Activated CD4-positive, alpha-beta memory T cell treated with anti-CD3 and anti-CD28 coated beads for 36 hours (primary cell): ENCODE measurements around the gene NFKBIL1. TPM values are rescaled to one million over a fixed set of nuclear protein-coding genes. Genes with fewer than 3 reads are reported as not detected.
"Not testable (repeated sequence)": the region's sequence is repeated elsewhere in the genome, so short reads cannot be mapped to it uniquely, and the experiment has no call there.

ENCODE experiments used
- CTCF ChIA-PET: fragments of 350-600 bp; sonication (Branson Sonifier 250); formaldehyde crosslinking; loops from one replicate; lab custom pipeline; 2021; ENCODE audit warnings: antibody characterized with exemption, inconsistent platforms; lab: Charles Lee
- POLR2A ChIA-PET: fragments of 350-600 bp; sonication (Branson Sonifier 250); formaldehyde crosslinking; loops from one replicate; lab custom pipeline; 2021; ENCODE audit warnings: antibody characterized with exemption; lab: Charles Lee
- DNase-seq: peaks from one replicate; pipeline ENCODE4 v3.0.0-alpha.2; 2020
- H3K27ac Mint-ChIP-seq: one replicate; pipeline ENCODE4 v1.8.0; 2021; ENCODE audit warnings: mixed read lengths
- H3K27me3 Mint-ChIP-seq: one replicate; pipeline ENCODE4 v1.8.0; 2021; ENCODE audit warnings: mixed read lengths
- H3K36me3 Mint-ChIP-seq: one replicate; pipeline ENCODE4 v1.8.0; 2021; ENCODE audit warnings: mixed read lengths
- H3K4me1 Mint-ChIP-seq: one replicate; pipeline ENCODE4 v1.8.0; 2021; ENCODE audit warnings: low read depth, mixed read lengths
- H3K4me3 Mint-ChIP-seq: one replicate; pipeline ENCODE4 v1.8.0; 2021; ENCODE audit warnings: mild to moderate bottlenecking, mixed read lengths
- H3K9me3 Mint-ChIP-seq: one replicate; pipeline ENCODE4 v1.8.0; 2021; ENCODE audit warnings: mixed read lengths
- intact Hi-C: fragments of 100-400 bp; cut with micrococcal nuclease; formaldehyde crosslinking; loops from one replicate; pipeline ENCODE4 v1.15.1; 2023
- total RNA-seq, 2 experiments: library from RNA; stranded (reverse); gene quantifications; one replicate each; pipeline ENCODE4 v1.2.3, GENCODE V29; 2021

Gene NFKBIL1
- 10 to 100 TPM; 18.5 to 21.5 TPM for total RNA-seq

DNA sequence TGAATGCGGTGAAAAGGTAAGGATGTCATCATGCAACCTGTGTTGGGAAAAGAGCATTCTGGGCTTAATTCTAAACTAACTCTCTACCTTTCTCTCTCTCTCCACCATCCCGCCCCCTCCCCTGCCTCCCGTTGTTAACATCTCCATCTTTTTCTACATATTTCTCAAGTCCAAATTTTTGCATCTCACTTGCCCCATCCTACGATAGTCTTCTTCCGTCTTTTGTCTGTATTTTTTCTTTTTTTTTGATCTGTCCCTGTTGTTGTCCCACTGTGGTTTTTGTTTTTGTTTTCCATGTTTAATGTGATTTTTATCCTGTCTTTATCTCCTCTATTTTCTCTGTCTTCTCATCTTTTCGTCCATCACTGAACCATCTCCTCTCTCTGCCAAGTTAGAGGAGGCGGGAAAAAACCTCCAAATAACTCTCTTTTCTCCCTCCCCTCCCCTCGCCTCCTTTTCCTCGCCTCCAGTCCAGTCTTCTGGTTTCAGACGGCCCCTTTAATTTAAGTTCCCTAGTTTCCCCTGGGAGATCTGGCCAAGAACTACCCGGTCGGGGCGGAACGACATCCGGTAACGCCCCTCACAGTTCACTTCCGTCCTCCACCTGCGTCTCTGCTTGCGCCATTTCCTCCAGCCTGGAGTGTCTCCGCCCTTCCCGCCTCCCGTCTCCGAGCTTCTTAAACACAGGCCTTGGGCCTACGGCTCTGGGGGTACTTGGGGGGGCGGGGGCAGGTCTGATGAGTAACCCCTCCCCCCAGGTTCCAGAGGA, at the start of gene NFKBIL1:
Gene NFKBIL1, plus strand, starts transcription at position 651 of the 769 bp plus-strand sequence. Its CDS starts 87 bp downstream, at position 738.
- ChIA-PET CTCF (interaction anchor here (0.6 to 29.2 kb wide), 8 partner anchors 8 to 142 kb away, joined by 3 to 1658 read pairs (median 5); partner anchors contain the start of genes LST1, LTA, LTB and NCR3), POLR2A (interaction anchor here (1.0 to 9.0 kb wide), 5 partner anchors 32 to 84 kb away, joined by 3 to 125 read pairs (median 4); partner anchors contain the start of genes LTB and TNF)
- DNase-seq, result peak; percentile 96
- no peaks in the 10 kb centered on the region for H3K9me3 Mint-ChIP-seq
- intact Hi-C loops, result loop anchor here (1.0 to 5.0 kb wide), 9 partner anchors 25 to 284 kb away; partner anchors contain the start of genes BAG6, CLIC1, LTA and PRRC2A
- peak within 1 kb of the TSS; percentile 89 for H3K27ac Mint-ChIP-seq
- peak within 1 kb of the TSS; percentile 76 for H3K4me3 Mint-ChIP-seq
- H3K36me3 Mint-ChIP-seq, result peaks cover 13% of the 10 kb centered on the region
- H3K27me3 Mint-ChIP-seq, result no peaks in the 10 kb centered on the region
- H3K4me1 Mint-ChIP-seq, result peaks cover 44% of the 10 kb centered on the region

DNA sequence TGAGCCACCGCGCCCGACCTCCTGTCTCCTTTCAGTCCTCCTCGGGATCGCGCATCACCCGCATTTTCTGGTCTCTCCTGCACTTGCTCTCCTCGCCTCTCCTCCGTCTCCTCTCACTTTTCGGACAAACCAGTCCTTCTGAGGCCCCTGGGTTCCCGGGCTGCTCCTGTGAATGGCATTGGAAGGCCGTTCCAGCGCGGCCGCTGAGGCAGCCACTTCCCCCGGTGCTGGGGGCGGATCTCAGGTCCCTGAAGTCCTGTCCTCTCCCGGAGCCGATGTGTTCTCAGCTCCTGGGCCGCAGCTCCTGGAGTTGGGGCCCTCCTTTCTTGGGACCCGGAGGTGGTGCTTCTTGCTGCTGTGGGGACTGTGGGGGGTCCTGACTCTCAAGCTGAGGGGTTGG, 48.7 kb upstream of the NFKBIL1 start:
- Mint-ChIP-seq H3K4me1 (peaks cover 62% of the 10 kb centered on the region), H3K4me3 (peak overlapping the region; percentile 85), H3K27ac (peak overlapping the region; percentile 18), H3K27me3 (no peaks in the 10 kb centered on the region), H3K36me3 (peaks cover 2% of the 10 kb centered on the region), H3K9me3 (no peaks in the 10 kb centered on the region)
- ChIA-PET POLR2A (interaction anchor here (2.9 kb wide), 1 partner anchor 42 kb away, joined by 17 read pairs; the partner anchor contains the start of gene DDX39B), CTCF (interaction anchor here (7.0 kb wide), 1 partner anchor 99 kb away, joined by 49 read pairs; no protein-coding TSS in a partner anchor)
- DNase-seq, result no peak
- intact Hi-C loops, result loop anchor here (5.0 to 10.0 kb wide), 2 partner anchors 294 to 881 kb away; partner anchors contain the start of genes MRPS18B and PPP1R10

GRCh38 chr6:31499648-31500047, 47.8 kb upstream of the NFKBIL1 start:
- Mint-ChIP-seq H3K4me1 (peaks cover 65% of the 10 kb centered on the region), H3K4me3 (peak overlapping the region; percentile 85)
- DNase-seq, CTCF ChIA-PET, H3K27ac Mint-ChIP-seq, H3K27me3 Mint-ChIP-seq, POLR2A ChIA-PET, H3K36me3 Mint-ChIP-seq, H3K9me3 Mint-ChIP-seq: not testable (repeated sequence)
- intact Hi-C loops, result loop anchor here (5.0 to 10.0 kb wide), 2 partner anchors 295 to 882 kb away; partner anchors contain the start of genes MRPS18B and PPP1R10

DNA sequence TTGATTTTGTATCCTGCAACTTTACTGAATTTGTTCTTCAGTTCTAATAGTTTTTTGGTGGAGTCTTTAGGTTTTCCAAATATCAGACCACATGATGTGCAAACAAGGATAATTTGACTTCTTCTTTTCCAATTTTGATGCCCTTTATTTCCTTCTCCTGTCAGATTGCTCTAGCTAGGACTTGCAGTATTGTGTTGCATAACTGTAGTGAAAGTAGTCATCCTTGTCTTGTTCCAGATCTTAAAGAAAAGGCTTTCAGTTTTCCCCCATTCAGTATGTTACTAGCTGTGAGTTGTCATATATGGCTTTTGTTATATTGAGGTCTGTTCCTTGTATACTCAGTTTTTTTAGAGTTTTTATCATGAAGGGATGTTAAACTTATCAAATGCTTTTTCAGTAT, 44.8 kb upstream of the NFKBIL1 start:
- POLR2A ChIA-PET, result no interaction called here
- no peak overlapping the region for H3K27ac Mint-ChIP-seq
- no peaks in the 10 kb centered on the region for H3K27me3 Mint-ChIP-seq
- H3K4me3 Mint-ChIP-seq, result no peak overlapping the region
- intact Hi-C loops, result no loop called here
- H3K4me1 Mint-ChIP-seq, result peaks cover 51% of the 10 kb centered on the region
- H3K9me3 Mint-ChIP-seq, result no peaks in the 10 kb centered on the region
- H3K36me3 Mint-ChIP-seq, result peaks cover 17% of the 10 kb centered on the region
- CTCF ChIA-PET, result interaction anchor here (0.6 to 1.3 kb wide), 3 partner anchors 9 to 49 kb away, joined by 3 read pairs; no protein-coding TSS in a partner anchor
- no peak for DNase-seq

GRCh38 chr6:31509036-31509435, 38.4 kb upstream of the NFKBIL1 start:
- H3K4me3 Mint-ChIP-seq, H3K9me3 Mint-ChIP-seq, H3K27ac Mint-ChIP-seq, POLR2A ChIA-PET, H3K27me3 Mint-ChIP-seq, DNase-seq, CTCF ChIA-PET, H3K4me1 Mint-ChIP-seq, intact Hi-C loops: not testable (repeated sequence)
- H3K36me3 Mint-ChIP-seq, result peaks cover 34% of the 10 kb centered on the region

DNA sequence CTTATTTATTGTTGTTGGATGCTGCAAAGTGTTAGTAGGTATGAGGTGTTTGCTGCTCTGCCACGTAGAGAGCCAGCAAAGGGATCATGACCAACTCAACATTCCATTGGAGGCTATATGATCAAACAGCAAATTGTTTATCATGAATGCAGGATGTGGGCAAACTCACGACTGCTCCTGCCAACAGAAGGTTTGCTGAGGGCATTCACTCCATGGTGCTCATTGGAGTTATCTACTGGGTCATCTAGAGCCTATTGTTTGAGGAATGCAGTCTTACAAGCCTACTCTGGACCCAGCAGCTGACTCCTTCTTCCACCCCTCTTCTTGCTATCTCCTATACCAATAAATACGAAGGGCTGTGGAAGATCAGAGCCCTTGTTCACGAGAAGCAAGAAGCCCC, 37.4 kb upstream of the NFKBIL1 start:
- H3K4me3 Mint-ChIP-seq, result no peak overlapping the region
- H3K9me3 Mint-ChIP-seq, result no peaks in the 10 kb centered on the region
- POLR2A ChIA-PET, result no interaction called here
- DNase-seq, result no peak
- intact Hi-C loops, result no loop called here
- peaks cover 31% of the 10 kb centered on the region for H3K36me3 Mint-ChIP-seq
- H3K27me3 Mint-ChIP-seq, result no peaks in the 10 kb centered on the region
- CTCF ChIA-PET, result no interaction called here
- H3K27ac Mint-ChIP-seq, result no peak overlapping the region
- H3K4me1 Mint-ChIP-seq, result peaks cover 2% of the 10 kb centered on the region

GRCh38 chr6:31513456-31514165, 33.8 kb upstream of the NFKBIL1 start:
- ChIA-PET POLR2A (no interaction called here), CTCF (no interaction called here)
- intact Hi-C loops, result no loop called here
- Mint-ChIP-seq H3K27me3 (no peaks in the 10 kb centered on the region), H3K27ac (no peak overlapping the region), H3K9me3 (no peaks in the 10 kb centered on the region), H3K36me3 (peaks cover 12% of the 10 kb centered on the region), H3K4me1 (no peaks in the 10 kb centered on the region), H3K4me3 (no peak overlapping the region)
- no peak for DNase-seq

- intact Hi-C loops, result no loop called here
- no peak for DNase-seq
- Mint-ChIP-seq H3K9me3 (no peaks in the 10 kb centered on the region), H3K27me3 (no peaks in the 10 kb centered on the region), H3K4me1 (peaks cover 3% of the 10 kb centered on the region), H3K4me3 (no peak overlapping the region), H3K36me3 (no peaks in the 10 kb centered on the region), H3K27ac (no peak overlapping the region)
- POLR2A ChIA-PET, result no interaction called here
- CTCF ChIA-PET, result no interaction called here
These were observed 25.6 kb upstream of the NFKBIL1 start for GRCh38 chr6:31521835-31522234.

GRCh38 chr6:31525553-31525931, 21.9 kb upstream of the NFKBIL1 start:
- H3K27me3 Mint-ChIP-seq, result no peaks in the 10 kb centered on the region
- H3K4me1 Mint-ChIP-seq, result peaks cover 3% of the 10 kb centered on the region
- ChIA-PET POLR2A (interaction anchor here (0.6 to 0.7 kb wide), 2 partner anchors 10 to 1804 kb away, joined by 3 read pairs; a partner anchor contains a TSS), CTCF (interaction anchor here (0.6 to 1.3 kb wide), 2 partner anchors 72 to 456 kb away, joined by 4 read pairs; no protein-coding TSS in a partner anchor)
- intact Hi-C loops, result no loop called here
- no peak overlapping the region for H3K4me3 Mint-ChIP-seq
- H3K9me3 Mint-ChIP-seq, result no peaks in the 10 kb centered on the region
- DNase-seq, result no peak
- no peak overlapping the region for H3K27ac Mint-ChIP-seq
- peaks cover 11% of the 10 kb centered on the region for H3K36me3 Mint-ChIP-seq

DNA sequence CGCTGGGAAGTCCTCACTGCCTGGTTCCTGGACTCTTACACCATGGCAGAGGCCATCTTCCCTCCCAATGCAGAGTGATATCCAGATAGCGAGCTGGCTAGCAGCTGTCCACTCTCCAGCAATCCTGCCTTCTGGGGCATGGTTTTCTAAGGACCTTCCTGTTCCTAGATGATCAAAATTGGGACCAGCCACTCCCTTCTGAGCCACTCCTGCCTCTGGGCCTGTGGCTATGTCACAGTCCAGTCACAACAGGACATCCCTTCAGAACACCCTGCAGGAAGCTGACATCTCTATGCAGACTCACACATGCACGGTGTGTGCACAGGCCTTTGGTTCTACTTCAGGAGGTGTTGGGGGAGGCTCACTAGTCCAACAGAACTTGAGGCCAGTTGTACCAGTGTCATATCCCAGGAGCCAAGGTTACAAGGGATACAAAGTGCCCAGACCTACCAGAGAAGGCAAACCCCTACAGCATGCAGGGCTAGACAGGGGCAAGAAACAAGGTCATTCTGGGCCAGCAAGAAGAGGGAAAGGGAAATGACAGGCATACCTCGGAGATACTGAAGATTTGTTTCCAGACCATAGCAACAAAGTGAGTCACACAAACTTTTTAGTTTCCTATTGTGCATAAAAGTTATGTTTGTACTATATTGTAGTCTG, 21.3 kb upstream of the NFKBIL1 start:
- POLR2A ChIA-PET, result interaction anchor here (0.6 to 0.7 kb wide), 2 partner anchors 10 to 1803 kb away, joined by 3 read pairs; a partner anchor contains a TSS

DNA sequence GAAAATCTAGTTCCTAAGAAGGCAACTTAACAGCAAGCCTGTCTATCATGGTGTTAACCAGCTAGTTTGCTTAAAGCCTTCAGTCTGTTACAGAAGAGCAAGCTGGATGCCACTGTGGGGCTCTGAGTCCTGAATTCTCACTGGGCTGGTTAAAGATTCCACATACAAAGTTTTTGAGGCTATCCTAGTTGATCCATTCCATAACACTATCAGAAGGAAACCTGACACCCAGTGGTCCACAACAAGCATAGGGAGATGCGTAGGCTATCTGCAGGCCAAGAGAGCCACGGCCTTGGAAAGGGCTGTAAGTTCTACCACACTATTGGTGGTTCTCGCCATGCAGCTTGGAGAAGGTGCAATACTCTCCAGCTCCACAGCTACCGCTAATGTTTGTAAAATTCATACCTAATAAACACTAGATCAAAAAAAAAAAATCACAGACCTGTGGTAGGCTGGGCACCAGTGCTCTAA, 19.1 kb upstream of the NFKBIL1 start:
- Mint-ChIP-seq H3K27ac (no peak overlapping the region), H3K4me3 (no peak overlapping the region), H3K4me1 (peaks cover 12% of the 10 kb centered on the region), H3K9me3 (no peaks in the 10 kb centered on the region), H3K36me3 (peaks cover 34% of the 10 kb centered on the region), H3K27me3 (no peaks in the 10 kb centered on the region)
- CTCF ChIA-PET, result no interaction called here
- intact Hi-C loops, result no loop called here
- DNase-seq, result no peak
- POLR2A ChIA-PET, result interaction anchor here (1.0 to 2.5 kb wide), 2 partner anchors 13 to 94 kb away, joined by 4 to 10 read pairs; partner anchors contain the start of gene DDX39B

More for the DNA sequence above, 21.3 kb upstream of the NFKBIL1 start:
- Mint-ChIP-seq H3K4me3 (no peak overlapping the region), H3K27ac (no peak overlapping the region), H3K36me3 (peaks cover 16% of the 10 kb centered on the region), H3K27me3 (no peaks in the 10 kb centered on the region), H3K4me1 (peaks cover 3% of the 10 kb centered on the region), H3K9me3 (no peaks in the 10 kb centered on the region)
- DNase-seq, result no peak
- CTCF ChIA-PET, result no interaction called here
- intact Hi-C loops, result no loop called here
